RKO (cell line): ENCODE results near the gene CGRRF1.
A peak's percentile ranks its signal among the peaks of the same experiment; 100 is the strongest.

Source experiments
- DNase-seq: peaks from one replicate; pipeline ENCODE4 v3.0.0-alpha.2; 2016; ENCODE audit warnings: low spot score

CGRRF1 gene

DNA sequence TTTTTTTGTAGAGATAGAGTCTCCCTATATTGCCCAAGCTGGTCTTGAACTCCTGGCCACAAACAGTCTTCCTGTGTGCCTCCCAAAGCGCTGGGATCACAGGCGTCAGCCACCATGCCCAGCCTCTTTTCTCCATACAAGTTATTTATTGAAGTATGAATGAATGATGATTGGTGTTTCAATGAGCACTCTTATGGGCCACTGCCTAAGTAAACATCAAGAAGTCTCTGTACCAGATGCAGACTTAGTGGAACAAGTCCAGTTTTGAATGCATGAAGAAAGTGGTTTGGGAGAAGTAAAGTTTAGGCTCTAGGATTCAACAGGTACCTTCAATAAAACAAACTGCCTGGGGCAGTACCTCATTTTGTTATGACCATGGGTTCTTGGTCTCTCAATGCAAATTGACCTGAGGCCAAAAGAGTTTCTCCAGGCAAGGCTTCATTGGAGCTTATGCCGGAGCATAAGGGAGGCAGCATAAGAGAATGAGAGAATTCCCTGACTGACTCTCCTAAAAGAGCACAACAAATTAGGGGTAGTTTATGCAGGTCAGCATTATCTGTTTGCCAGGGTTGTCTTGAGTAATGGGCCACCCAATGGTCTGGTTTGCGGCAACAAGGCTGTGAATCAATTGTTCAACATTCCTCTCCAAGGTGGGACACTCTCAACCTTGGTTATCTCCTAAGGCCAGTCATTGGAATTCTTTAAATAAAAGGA lies 19.8 kb upstream of the CGRRF1 start:
- no peak for DNase-seq

DNA sequence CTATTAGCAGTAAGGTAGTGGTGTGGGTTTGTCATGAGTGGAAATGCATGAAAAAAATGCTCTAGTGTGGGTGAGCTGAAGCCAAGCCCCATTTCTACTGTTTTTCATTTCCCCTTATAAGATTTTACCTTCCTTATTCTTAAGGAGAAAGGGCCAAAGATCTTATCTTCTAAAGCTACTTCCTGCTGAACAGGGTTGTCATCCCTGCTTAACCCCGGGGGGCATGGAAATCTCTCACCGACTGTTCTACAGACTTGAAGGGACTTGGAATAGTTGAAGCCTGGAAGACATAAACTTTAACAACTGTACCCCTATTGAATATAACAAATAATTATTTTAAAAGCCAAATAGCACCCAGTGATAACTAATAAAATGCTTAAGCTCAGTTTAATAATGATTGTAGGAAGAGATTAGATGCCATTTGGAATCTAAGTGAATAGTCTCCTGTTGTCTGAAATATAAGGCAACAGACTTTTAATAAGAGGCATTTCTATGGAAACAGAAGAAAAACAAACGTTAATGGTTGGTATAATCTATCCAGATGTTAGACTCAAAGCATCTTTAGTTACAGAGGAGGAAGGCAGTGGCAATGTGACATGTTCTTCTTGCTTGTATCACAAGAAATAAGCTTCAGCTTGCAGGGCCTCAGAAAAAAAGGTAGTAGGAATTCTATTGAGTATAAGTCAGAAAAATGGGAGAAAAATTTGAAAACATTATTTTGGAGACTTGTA lies 19.1 kb upstream of the CGRRF1 start:
- no peak for DNase-seq

DNA sequence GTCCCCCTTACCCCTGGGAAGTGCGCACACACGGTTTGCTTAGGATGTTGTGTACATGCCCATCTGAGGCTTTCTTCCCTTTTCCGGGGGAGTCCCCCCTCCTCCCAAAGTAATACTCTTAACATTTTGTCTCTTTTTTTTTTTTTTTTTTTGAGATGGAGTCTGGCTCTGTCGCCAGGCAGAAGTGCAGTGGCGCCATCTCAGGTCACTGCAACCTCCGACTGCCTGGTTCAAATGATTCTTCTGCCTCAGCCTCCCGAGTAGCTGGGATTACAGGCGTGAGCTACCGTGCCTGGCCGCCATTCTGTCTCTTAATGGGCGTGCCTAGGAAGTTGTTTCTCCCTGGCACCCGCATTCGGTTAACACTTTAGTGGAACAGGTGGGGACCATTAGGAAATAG lies 16.4 kb upstream of the CGRRF1 start:
- no peak for DNase-seq

DNA sequence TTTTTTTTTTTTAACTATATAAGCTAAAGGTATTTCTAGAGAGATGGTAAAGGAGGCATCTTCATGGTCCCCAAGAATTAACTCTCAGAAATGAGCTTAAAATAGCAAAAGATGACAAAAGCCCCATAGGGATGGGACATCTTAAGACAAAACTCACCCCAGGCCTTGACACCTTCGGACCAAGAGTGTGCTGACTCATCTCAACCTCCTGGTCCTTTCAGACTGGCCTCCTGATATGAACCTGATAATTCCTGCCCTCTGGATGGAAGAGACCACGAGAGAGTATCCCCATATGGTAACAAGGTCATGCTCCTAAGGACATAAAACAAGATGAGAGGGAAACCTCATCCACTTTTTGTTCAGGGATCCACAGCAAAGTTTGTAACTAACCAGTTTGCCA lies 12.5 kb upstream of the CGRRF1 start:
- no peak for DNase-seq

DNA sequence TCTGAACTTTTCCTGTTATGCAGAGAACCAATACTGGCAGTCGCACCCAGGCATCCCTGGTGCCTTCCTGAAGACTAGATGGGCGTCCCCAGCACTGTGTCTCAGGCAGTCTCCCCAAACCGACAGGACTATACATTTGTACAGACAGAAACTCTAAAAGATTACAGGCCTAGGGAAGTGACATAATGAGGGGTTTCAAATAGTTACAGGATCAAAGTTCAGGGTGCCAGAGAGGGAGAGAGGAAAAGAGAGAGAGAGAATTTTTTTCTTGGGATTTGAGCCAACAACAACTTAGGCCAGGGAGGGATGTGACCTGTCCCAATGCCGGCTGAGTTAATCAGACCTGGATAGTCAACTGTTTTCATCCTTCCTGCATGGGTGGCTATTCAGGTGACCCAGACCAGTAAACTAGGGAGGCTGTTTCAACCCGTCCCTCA lies 11.6 kb upstream of the CGRRF1 start:
- DNase-seq = no peak

DNA sequence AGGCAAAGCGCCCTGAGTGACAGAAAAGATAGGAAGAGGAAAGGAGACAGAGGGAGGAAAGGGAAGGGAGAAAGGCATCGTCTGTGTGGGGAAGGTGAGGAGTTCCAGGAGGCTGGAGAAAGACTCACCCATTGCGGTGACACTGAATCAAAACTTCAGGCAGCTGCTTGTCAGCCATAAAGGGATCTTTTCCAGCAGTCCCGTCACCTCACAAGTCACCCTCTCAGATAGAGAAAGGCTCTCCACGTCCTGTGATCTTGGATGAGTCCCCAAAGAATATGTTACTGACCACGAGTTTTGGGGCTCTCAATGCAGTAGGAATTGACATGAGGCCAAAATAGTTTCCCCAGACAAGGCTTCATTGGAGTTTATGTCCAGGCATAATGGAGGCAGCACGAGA lies 11.1 kb upstream of the CGRRF1 start:
- DNase-seq = no peak

DNA sequence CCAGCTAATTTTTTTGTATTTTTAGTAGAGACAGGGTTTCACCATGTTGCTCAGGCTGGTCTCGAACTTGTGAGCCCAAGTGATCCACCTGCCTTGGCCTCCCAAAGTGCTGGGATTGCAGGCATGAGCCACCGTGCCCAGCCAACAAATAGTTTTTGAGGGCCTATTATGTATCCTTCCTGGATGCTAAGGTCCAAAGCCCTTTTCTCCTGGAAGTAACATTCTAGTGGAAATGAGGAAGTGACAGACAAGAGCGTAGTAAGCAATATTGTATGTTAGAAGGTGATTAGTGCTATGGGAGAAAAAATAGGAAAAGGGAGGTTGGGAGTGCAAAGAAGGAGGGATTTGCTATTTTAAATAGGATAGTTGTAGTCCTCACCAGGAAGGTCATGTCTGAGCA lies 9.0 kb upstream of the CGRRF1 start:
- no peak for DNase-seq

DNA sequence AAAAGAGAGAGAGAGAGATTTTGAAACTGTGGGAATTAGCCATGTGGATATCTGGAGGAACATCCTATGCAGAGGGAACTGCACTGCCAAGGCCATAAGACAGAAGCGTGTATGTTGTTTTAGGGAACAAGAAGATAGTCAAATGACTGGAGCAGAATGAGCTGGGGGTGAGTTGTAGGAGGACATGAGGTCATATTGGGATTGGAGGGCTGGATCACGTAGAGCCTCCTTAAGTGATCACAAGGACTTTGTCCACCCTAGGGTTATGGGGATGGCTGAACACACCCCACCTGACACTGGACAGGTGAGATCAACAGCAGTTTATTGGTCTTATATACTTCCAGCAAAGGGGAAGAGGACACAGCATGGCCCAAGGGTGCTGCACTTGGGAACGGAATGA lies 8.2 kb upstream of the CGRRF1 start:
- no peak for DNase-seq

DNA sequence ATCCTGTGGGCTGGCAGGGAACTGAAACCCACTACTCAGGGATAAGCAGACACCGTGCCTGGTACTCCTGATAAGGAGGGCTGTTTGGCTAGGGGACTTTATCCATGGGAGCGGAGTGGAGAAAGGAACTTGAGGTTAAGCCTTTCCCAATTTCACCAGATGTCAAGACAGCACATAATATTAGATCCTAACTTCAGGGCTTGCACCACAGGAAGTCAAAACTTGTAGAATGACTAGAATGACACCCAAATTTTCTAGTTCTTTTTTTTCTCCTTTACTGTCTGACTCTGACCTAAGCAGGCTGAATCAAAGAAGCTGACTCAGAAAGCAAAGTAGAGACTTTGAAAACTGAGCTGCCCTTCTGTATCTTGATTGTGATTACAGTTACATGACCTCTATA lies 7.1 kb upstream of the CGRRF1 start:
- no peak for DNase-seq

DNA sequence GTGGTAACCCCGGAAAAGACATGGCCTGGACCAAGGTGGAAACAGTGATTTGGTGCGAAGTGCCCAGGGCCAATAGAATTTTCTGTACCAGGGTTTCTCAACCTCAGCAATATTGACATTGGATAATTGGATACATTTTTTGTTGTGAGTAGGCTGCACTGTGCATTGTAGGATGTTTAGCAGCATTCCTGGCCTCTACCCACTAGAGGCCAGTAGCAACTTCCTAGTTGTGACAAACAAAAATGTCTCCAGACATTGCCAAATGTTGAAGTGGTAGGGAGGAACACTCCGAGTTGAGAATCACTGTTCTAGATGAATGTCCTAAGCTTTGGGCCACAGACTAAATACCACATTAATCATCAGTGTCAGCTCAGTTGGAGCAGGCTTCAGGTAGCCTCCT lies 6.2 kb upstream of the CGRRF1 start:
- peak; percentile 75 for DNase-seq

DNA sequence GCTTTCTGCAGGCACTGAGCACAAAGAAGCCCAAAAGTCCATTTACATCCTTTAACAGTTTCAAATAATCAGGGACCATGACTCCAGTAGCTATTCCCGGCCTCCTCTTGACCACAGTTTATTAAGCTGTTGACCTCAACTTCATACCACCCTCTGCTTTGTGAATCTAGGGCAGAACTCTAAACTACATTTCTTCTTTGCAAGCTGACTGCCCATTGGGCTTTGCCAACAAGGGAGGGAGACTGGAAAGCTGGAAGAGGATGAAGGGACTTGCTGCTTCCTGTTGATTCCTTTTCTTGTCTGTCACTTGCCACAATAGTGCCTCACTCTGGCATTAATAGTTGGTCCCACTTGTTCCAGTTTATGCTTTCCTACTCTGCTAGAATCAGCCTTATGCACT lies 2.7 kb downstream of the CGRRF1 start:
- DNase-seq = no peak

DNA sequence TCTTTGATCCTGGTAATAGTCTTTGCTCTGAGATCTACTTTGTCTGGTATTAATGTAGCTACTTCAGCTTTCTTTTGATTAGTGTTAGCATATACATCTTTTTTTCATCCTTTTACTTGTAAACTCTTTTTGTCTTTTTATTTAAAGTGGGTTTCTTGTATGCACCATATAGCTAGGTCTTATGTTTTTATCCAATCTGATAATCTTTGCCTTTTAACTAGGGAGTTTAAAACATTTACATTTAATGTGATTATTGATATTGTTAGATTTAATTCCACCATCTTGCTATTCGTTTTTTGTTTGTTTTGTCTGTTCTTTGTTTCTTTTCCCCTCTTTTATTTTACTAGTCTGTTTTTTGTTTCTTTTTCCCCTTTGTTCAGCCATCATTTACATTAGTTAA lies 6.0 kb downstream of the CGRRF1 start:
- DNase-seq = no peak

DNA sequence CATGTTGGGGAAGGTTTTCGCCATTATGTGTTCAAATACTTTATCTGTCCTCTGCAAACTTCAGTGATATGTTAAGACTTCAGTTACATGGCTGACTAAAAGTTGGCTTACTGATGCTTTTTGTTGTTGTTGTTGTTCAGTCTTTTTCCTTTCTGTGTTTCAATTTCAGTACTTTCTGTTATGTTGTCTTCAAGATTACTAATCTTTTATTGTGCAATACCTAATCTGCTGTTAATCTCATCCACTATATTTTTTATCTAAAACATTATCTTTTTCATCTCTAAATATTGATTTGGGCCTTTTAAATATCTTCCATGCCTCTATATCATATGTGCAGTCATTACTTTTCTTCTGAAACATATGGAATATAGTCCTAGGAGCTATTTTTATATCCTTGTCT lies 7.0 kb downstream of the CGRRF1 start:
- DNase-seq = no peak

DNA sequence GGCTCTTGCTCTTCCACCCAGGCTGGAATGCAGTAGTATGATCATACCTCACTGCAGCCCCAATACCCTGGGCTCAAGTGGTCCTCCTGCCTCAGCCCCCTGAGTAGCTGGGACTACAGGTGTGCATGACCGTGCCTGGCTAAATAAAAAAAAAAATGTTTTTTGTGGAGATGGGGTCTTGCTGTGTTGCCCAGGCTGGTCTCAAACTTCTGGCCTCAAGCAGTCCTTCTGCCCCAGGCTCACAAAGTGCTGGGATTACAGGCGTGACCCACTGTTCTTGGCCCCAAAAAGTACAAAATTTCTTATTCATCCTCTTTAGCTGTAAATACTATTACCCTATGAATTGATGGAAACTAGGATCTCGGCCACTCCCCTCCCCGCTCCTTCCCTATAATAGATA lies 14.7 kb downstream of the CGRRF1 start:
- DNase-seq = no peak

DNA sequence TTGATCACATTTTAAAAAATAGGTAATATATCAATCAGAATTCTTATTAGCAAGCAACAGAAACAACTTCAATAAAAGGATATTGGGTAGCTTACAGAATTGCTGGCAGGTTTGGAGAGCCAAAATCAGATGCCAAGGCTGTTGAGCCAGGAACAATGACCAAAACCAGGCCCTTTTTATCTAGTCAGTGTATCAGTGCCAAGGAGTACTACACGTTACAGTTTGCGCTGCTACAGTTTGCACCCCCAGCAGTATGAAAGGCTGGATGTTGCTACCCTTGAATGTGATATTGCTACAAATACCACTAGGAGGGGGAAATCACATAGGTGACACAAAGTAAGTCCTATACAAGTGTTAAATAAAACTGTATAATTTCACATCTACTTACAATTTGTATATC lies 19.3 kb downstream of the CGRRF1 start:
- no peak for DNase-seq

DNA sequence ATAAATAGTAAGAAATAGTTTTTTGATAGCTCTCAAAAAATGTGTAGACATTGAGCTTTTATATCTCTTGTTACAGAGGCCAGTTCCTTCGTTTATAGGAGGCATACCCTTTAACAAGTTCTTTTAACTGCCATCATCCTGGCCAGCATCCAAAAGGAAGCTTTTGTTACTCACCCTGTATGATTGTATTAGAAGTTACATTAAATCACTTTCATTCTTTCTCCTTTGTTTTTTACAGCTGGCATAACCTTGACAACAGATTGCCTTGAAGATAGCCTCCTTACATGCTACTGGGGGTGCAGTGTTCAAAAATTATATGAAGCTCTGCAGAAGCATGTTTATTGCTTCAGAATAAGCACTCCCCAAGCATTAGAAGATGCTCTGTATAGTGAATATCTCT lies 20.1 kb downstream of the CGRRF1 start:
- DNase-seq = peak; percentile 41

DNA sequence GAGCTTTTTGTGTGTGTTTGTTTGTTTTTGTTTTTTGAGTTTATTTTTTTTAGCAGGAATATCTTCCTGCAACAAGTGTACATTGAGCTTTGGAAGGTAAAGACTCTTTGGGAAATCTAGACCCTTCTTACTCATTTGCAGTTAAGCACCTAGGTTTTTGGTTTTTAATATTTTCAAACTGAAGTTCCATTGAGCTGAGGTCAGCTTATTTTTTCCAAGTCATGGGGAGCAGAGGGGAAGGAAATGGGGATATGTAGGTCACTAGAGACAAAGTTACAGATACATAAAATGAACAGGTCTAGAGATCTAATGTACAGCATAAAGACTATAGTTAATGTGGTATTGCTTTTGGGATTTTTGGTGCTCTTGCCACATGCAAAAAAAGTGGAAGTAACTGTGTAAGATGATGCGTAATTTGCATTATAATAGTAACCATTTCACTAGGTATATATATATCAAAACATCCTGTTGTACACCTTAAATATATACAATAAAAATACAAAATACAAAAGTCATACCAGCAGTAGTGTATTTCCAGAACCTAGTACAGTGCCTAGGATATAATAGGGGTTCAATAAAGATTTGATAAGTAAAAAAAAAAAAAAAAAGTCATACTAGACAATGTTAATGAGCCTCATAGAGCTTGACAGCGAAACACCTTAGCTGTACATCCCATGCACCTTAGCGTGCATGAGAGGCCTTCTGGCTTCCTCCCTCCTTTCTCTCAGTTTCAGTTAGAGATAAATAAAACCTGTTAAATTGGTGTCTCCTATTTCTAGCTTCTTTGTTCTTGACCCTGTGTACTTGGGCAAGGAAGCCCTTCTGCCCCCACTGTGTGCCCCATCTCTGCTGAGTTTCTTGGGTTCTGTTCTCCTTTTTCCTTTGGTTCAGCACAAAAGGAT lies 22.7 kb downstream of the CGRRF1 start:
- DNase-seq = no peak

DNA sequence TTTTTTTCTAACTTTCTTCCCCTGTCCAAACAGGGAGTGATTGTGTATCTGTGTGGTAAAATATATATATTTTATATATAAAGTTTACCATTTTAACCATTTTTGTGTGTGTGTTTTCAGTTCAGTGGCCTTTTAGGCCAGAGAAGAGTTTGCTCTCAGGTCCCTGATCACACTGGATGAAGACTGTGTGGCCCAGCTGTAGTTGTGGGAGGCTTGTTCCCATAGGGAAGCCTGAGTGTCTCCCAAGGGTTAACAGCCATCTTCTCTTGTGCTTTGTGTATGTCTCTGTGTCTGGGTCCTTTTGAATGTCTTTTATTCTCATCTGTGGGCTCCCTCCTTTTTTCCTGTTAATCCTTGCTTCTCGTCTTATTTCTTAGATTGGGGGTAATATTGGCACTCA lies 23.4 kb downstream of the CGRRF1 start:
- DNase-seq = no peak

DNA sequence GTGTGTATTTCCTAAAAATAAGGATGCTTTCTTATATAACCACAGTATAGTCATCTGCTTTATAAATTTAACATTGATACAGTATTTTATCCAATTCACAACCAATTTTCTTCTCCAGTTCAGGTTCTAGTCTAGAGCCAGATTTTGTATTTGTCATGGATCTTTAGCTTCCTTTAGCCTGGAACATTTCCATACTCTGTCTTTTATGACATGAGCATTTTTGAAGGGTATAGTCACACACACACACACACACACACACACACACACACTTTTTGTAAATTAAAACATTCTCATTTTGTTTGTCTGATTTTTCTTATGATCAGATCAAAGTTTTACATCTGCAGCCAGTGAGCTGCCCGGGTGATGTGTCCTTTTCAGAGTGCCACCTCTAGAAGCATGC lies 25.4 kb downstream of the CGRRF1 start:
- no peak for DNase-seq

DNA sequence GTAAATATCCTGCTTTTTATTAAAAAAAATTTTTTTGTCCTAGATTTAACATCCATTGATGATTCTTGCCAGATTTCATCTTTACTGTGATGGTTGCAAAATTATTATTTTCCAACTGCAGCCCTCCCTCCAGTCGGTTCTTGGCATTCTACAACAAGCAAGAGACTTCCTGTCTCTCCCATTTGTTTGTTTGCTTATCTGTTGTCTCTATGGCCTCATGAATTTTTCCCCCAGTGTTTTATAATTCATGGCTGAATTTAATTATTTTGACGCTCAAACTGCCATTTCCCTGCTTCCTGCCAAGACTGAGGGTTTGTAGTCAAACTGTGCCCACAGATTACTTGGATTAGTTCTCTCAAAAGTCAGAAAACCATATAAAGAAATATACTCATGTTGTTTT lies 25.9 kb downstream of the CGRRF1 start:
- no peak for DNase-seq

DNA sequence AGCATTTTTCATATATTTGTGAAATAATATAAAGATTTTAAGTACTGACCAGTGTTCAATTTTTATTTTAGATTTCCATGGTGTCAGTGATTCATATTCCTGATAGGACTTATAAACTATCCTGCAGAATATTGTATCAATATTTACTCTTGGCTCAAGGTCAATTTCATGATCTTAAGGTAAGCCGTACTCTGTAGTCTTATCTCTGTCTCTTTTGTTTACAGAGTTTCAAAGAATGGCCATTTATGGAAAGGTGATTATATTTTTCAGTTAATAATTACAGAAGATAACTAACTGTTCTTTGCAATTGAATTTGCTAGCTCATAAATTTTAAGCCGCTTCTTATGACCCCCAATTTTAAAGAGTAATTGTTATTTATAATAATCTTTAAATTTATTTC lies 27.9 kb downstream of the CGRRF1 start:
- no peak for DNase-seq

DNA sequence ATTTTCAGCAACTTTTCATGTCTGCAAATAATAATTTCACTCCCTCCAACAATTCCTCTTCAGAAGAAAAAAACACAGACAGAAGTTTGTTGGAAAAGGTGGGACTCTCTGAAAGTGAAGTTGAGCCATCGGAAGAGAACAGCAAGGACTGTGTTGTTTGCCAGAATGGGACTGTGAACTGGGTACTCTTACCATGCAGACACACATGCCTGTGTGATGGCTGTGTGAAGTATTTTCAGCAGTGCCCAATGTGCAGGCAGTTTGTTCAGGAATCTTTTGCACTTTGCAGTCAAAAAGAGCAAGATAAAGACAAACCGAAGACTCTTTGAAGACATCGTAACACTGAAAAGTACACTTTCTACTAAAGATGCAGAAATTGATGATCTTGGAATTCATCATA lies 28.3 kb downstream of the CGRRF1 start:
- no peak for DNase-seq

DNA sequence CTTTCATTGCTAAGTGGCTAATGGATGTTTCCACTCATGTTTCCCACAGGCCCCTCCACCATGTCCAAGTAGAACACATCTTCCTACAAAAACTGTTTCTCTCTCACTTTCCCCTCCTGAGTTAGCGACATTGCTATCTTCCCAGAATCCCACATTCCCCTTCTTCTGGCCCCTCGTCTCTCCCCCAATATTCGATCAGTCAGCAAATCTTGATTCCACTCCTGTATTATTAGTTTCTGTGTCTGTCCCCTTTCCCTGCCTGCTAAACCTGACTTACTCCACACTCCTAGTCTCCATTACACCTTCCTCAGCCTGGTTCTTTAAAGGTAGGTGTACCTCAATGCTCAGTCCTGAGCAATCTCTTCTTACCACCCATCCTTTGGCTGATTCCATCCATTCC lies 37.9 kb downstream of the CGRRF1 start:
- DNase-seq = no peak
